Fibroblast of lung (primary cell): ENCODE results near the gene PLA2G6. TPM values are rescaled to one million over a fixed set of nuclear protein-coding genes. Genes with fewer than 3 reads are reported as not detected.

Source experiments
- DNase-seq, 2 donors: peaks; one replicate each; pipeline versions ENCODE4 v3.0.0 to v3.0.0-alpha.2; 2010; ENCODE audit warnings: low read depth in 2 of 2
- H2AFZ ChIP-seq: 2 replicates; pipeline ENCODE4 v1.5.1; 2012; ENCODE audit warnings: low read length, control low read depth, inconsistent platforms
- H3K27ac ChIP-seq: 2 replicates; pipeline ENCODE4 v1.5.1; 2011; ENCODE audit warnings: low read length, control low read depth; ENCODE audit not compliant: insufficient read depth
- H3K27me3 ChIP-seq: 2 replicates; pipeline ENCODE4 v1.5.1; 2011; ENCODE audit warnings: mild to moderate bottlenecking, low read length; ENCODE audit not compliant: control insufficient read depth, insufficient read depth
- H3K36me3 ChIP-seq: 2 replicates; pipeline ENCODE4 v1.5.1; 2011; ENCODE audit warnings: low read length; ENCODE audit not compliant: control insufficient read depth, insufficient read depth
- H3K4me1 ChIP-seq: 2 replicates; pipeline ENCODE4 v1.5.1; 2011; ENCODE audit warnings: low read length; ENCODE audit not compliant: control insufficient read depth, insufficient read depth; ENCODE audit errors: extremely low read depth
- H3K4me2 ChIP-seq: 2 replicates; pipeline ENCODE4 v1.5.1; 2011; ENCODE audit warnings: low read length, control low read depth; ENCODE audit not compliant: insufficient read depth; ENCODE audit errors: extremely low read depth
- H3K4me3 ChIP-seq, 4 experiments: fragments of 200-600 bp in 1 of 4; sonication (generic) in 1 of 4; replicated peaks in 1 of 4; 2 replicates each; pipeline ENCODE4 v1.5.1; 2011 to 2016; ENCODE audit warnings: low read length in 4 of 4, low read depth in 3 of 4, mild to moderate bottlenecking in 3 of 4, control low read depth in 2 of 4, inconsistent platforms in 1 of 4, mixed read lengths in 1 of 4; ENCODE audit not compliant: insufficient read depth in 1 of 4; ENCODE audit errors: control extremely low read depth in 1 of 4
- H3K79me2 ChIP-seq: 2 replicates; pipeline ENCODE4 v1.5.1; 2012; ENCODE audit warnings: mild to moderate bottlenecking, low read length, inconsistent platforms; ENCODE audit not compliant: control insufficient read depth, insufficient read depth
- H3K9ac ChIP-seq: 2 replicates; pipeline ENCODE4 v1.5.1; 2011; ENCODE audit warnings: mild to moderate bottlenecking, low read length, control low read depth; ENCODE audit not compliant: insufficient read depth
- H3K9me3 ChIP-seq: 2 replicates; pipeline ENCODE4 v1.5.1; 2012; ENCODE audit warnings: low read depth, low read length; ENCODE audit not compliant: control insufficient read depth, insufficient read depth
- H4K20me1 ChIP-seq: 2 replicates; pipeline ENCODE4 v1.5.1; 2011; ENCODE audit warnings: low read length; ENCODE audit not compliant: control insufficient read depth, insufficient read depth; ENCODE audit errors: extremely low read depth
- CTCF ChIP-seq, 2 donors: IDR thresholded peaks in 1 of 2; conservative IDR thresholded peaks in 1 of 2; 1 replicate in 1 of 2; 2 replicates in 1 of 2; pipeline ENCODE4 v1.5.1; 2011 to 2012; ENCODE audit warnings: low read length in 2 of 2, control low read depth in 1 of 2, inconsistent platforms in 1 of 2, low read depth in 1 of 2, mild to moderate bottlenecking in 1 of 2
- EZH2 ChIP-seq: IDR thresholded peaks from 2 replicates; pipeline ENCODE4 v1.5.1; 2012; ENCODE audit warnings: low read length, control low read depth, mild to moderate bottlenecking; ENCODE audit errors: missing control alignments
- polyA plus RNA-seq, 2 donors: library from polyadenylated mRNA; depleted of rRNA in 1 of 2; stranded (reverse) in 1 of 2; unstranded in 1 of 2; fragments of >200 nt; gene quantifications; 2 replicates each; pipeline ENCODE4 v1.2.1, GENCODE V29; 2011 to 2012; ENCODE audit warnings: missing spikeins in 1 of 2
- total RNA-seq: library from RNA; depleted of rRNA; stranded (reverse); fragments of >200 nt; gene quantifications from 2 replicates; pipeline ENCODE4 v1.2.1, GENCODE V29; 2014

Gene PLA2G6
- total and polyA plus RNA-seq, 2 donors (not counting 1 experiment from before 2014, with no cell fraction given), result 4.8 to 29.9 TPM

GRCh38 chr22:38196791-38197419, 15.3 kb upstream of the PLA2G6 start:
- H3K9me3 ChIP-seq, result no peaks in the 10 kb centered on the region
- peak overlapping the region; percentile 67 for H2AFZ ChIP-seq
- H3K4me1 ChIP-seq, result peaks cover 12% of the 10 kb centered on the region
- H3K27me3 ChIP-seq, result no peaks in the 10 kb centered on the region
- TF ChIP-seq CTCF (conservative IDR thresholded peaks at IDR 0.05 in 1 of 2, IDR thresholded peaks at IDR 0.05 in 1 of 2; ENCODE audit: low read depth in 1 of 2, low read length in 2 of 2), result no peak
- no peak for TF ChIP-seq EZH2
- peak in 1 of 2 donors; percentile 46 for DNase-seq
- no peak overlapping the region for H3K4me3 ChIP-seq
- no peak overlapping the region for H3K9ac ChIP-seq
- no peaks in the 10 kb centered on the region for H3K36me3 ChIP-seq
- H3K79me2 ChIP-seq, result no peaks in the 10 kb centered on the region
- no peaks in the 10 kb centered on the region for H4K20me1 ChIP-seq
- peak overlapping the region; percentile 59 for H3K4me2 ChIP-seq
- no peak overlapping the region for H3K27ac ChIP-seq

- H3K9ac ChIP-seq, result no peak overlapping the region
- H4K20me1 ChIP-seq, result no peaks in the 10 kb centered on the region
- TF ChIP-seq CTCF (conservative IDR thresholded peaks at IDR 0.05 in 1 of 2, IDR thresholded peaks at IDR 0.05 in 1 of 2; ENCODE audit: low read depth in 1 of 2, low read length in 2 of 2), result no peak
- no peak for TF ChIP-seq EZH2
- peak in 1 of 2 donors; percentile 60 for DNase-seq
- H3K27me3 ChIP-seq, result no peaks in the 10 kb centered on the region
- no peaks in the 10 kb centered on the region for H3K79me2 ChIP-seq
- H3K4me3 ChIP-seq, result no peak overlapping the region
- no peak overlapping the region for H3K4me2 ChIP-seq
- H2AFZ ChIP-seq, result no peak overlapping the region
- no peaks in the 10 kb centered on the region for H3K9me3 ChIP-seq
- H3K36me3 ChIP-seq, result no peaks in the 10 kb centered on the region
- no peak overlapping the region for H3K27ac ChIP-seq
- H3K4me1 ChIP-seq, result peaks cover 7% of the 10 kb centered on the region
Observed at GRCh38 chr22:38193580-38193979, 11.9 kb upstream of the PLA2G6 start.

- Histone ChIP-seq H3K27ac (no peak overlapping the region), H3K4me2 (no peak overlapping the region), H3K9ac (no peak overlapping the region), H3K27me3 (no peaks in the 10 kb centered on the region), H3K79me2 (no peaks in the 10 kb centered on the region), H4K20me1 (no peaks in the 10 kb centered on the region), H3K36me3 (no peaks in the 10 kb centered on the region), H3K4me1 (peaks cover 7% of the 10 kb centered on the region), H3K9me3 (no peaks in the 10 kb centered on the region), H2AFZ (no peak overlapping the region), H3K4me3 (no peak overlapping the region)
- TF ChIP-seq EZH2 (no peak), CTCF (conservative IDR thresholded peaks at IDR 0.05 in 1 of 2, IDR thresholded peaks at IDR 0.05 in 1 of 2; ENCODE audit: low read depth in 1 of 2, low read length in 2 of 2) (no peak)
- DNase-seq, result no peak
Observed at GRCh38 chr22:38192475-38192863, 10.8 kb upstream of the PLA2G6 start.
